Breast epithelium (tissue), 4 donors: ENCODE data around the gene RNF123. TPM values are rescaled to one million over a fixed set of nuclear protein-coding genes. Genes with fewer than 3 reads are reported as not detected.

ENCODE experiments used
- DNase-seq, 2 donors: peaks; one replicate each; pipeline ENCODE4 v3.0.0-alpha.2; 2019; ENCODE audit warnings: low spot score in 2 of 2
- H3K27ac ChIP-seq, 2 donors: fragments of 200-600 bp; sonication (generic) in 1 of 2; one replicate each; pipeline ENCODE4 v1.5.1; 2016 to 2019; ENCODE audit warnings: mild to moderate bottlenecking in 1 of 2
- H3K27me3 ChIP-seq, 2 donors: fragments of 200-600 bp; sonication (generic) in 1 of 2; one replicate each; pipeline versions ENCODE4 v1.5.1 to v1.6.0; 2017 to 2019; ENCODE audit warnings: control low read depth in 1 of 2, mild to moderate bottlenecking in 1 of 2
- H3K36me3 ChIP-seq: fragments of 200-600 bp; one replicate; pipeline ENCODE4 v1.5.1; 2019
- H3K4me1 ChIP-seq, 2 donors: fragments of 200-600 bp; sonication (generic); one replicate each; pipeline ENCODE4 v1.5.1; 2016 to 2019; ENCODE audit warnings: control low read depth in 1 of 2
- H3K4me3 ChIP-seq, 3 donors: fragments of 200-600 bp; sonication (generic); 1 replicate in 2 of 3; 2 replicates in 1 of 3; pipeline ENCODE4 v1.5.1; 2016 to 2019; ENCODE audit warnings: mild to moderate bottlenecking in 3 of 3, moderate library complexity in 2 of 3
- H3K9me3 ChIP-seq, 2 donors: fragments of 200-600 bp; sonication (generic) in 1 of 2; one replicate each; pipeline ENCODE4 v1.5.1; 2016 to 2019; ENCODE audit warnings: control low read depth in 1 of 2
- CTCF ChIP-seq, 3 donors: fragments of 450-650 bp; IDR thresholded peaks; one replicate each; pipeline ENCODE4 v1.5.1; 2016 to 2017; ENCODE audit warnings: antibody characterized with exemption in 3 of 3, mild to moderate bottlenecking in 3 of 3, moderate library complexity in 3 of 3
- POLR2A ChIP-seq: fragments of 450-650 bp; IDR thresholded peaks from one replicate; pipeline ENCODE4 v1.6.1; 2016; ENCODE audit warnings: antibody characterized with exemption, mild to moderate bottlenecking, moderate library complexity
- POLR2AphosphoS5 ChIP-seq, 3 donors: sonication (generic); formaldehyde crosslinking; IDR thresholded peaks; one replicate each; pipeline ENCODE4 v1.6.1; 2017; ENCODE audit warnings: antibody characterized with exemption in 3 of 3
- intact Hi-C: fragments of 100-400 bp; cut with DNase I; formaldehyde crosslinking; loops from one replicate; pipeline ENCODE4 v1.15.1; 2023; ENCODE audit warnings: low total_unique reads
- total RNA-seq, 3 donors: library from RNA; depleted of rRNA; stranded (reverse); fragments of >200 nt; gene quantifications; one replicate each; pipeline ENCODE4 v1.1.0, GENCODE V29; 2016

The RNF123 gene
- total RNA-seq, 3 donors from 2014 or later: 22.1 to 29.8 (median 26.2) TPM

GRCh38 chr3:49650177-49650576 lies 39.2 kb upstream of the RNF123 start:
- no peak for DNase-seq
- H3K4me3 ChIP-seq: no peak overlapping the region
- no peaks in the 10 kb centered on the region for H3K36me3 ChIP-seq
- no peak for TF ChIP-seq CTCF (IDR thresholded peaks at IDR 0.05)
- no peak for TF ChIP-seq POLR2A
- no peak for TF ChIP-seq POLR2AphosphoS5 (IDR thresholded peaks at IDR 0.05)
- H3K27ac ChIP-seq: no peak overlapping the region
- no peaks in the 10 kb centered on the region for H3K4me1 ChIP-seq
- no peaks in the 10 kb centered on the region for H3K27me3 ChIP-seq
- no peaks in the 10 kb centered on the region for H3K9me3 ChIP-seq
- intact Hi-C loops: no loop called here

GRCh38 chr3:49650637-49651036 lies 38.7 kb upstream of the RNF123 start:
- TF ChIP-seq CTCF (IDR thresholded peaks at IDR 0.05) (no peak), POLR2AphosphoS5 (IDR thresholded peaks at IDR 0.05) (no peak), POLR2A (no peak)
- DNase-seq: no peak
- no peak overlapping the region for H3K4me3 ChIP-seq
- no peaks in the 10 kb centered on the region for H3K27me3 ChIP-seq
- no peaks in the 10 kb centered on the region for H3K36me3 ChIP-seq
- intact Hi-C loops: no loop called here
- H3K4me1 ChIP-seq: no peaks in the 10 kb centered on the region
- H3K9me3 ChIP-seq: no peaks in the 10 kb centered on the region
- H3K27ac ChIP-seq: no peak overlapping the region

- intact Hi-C loops: no loop called here
- TF ChIP-seq POLR2AphosphoS5 (IDR thresholded peaks at IDR 0.05) (no peak), CTCF (IDR thresholded peaks at IDR 0.05) (no peak), POLR2A (no peak)
- H3K9me3 ChIP-seq: no peaks in the 10 kb centered on the region
- H3K27ac ChIP-seq: no peak overlapping the region
- no peaks in the 10 kb centered on the region for H3K27me3 ChIP-seq
- no peaks in the 10 kb centered on the region for H3K4me1 ChIP-seq
- DNase-seq: no peak
- no peak overlapping the region for H3K4me3 ChIP-seq
- no peaks in the 10 kb centered on the region for H3K36me3 ChIP-seq
These were observed 37.0 kb upstream of the RNF123 start for GRCh38 chr3:49652218-49652902.

DNA sequence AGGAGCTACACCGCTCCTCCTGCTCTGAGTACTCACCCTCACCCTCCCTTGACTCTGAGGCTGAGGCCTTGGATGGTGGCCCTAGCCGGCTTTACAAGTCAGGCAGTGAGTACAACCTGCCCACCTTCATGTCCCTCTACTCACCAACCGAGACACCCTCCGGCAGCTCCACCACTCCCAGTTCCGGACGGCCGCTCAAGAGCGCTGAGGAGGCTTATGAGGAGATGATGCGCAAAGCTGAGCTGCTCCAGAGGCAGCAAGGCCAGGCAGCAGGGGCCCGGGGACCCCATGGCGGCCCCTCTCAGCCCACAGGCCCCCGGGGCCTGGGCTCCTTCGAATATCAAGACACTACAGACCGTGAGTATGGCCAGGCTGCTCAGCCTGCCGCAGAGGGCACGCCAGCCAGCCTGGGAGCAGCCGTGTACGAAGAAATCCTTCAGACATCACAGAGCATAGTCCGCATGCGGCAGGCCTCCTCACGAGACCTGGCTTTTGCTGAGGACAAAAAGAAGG lies 36.4 kb upstream of the RNF123 start:
- no peak overlapping the region for H3K4me3 ChIP-seq
- no peak overlapping the region for H3K27ac ChIP-seq
- DNase-seq: no peak
- intact Hi-C loops: no loop called here
- H3K4me1 ChIP-seq: no peaks in the 10 kb centered on the region
- no peaks in the 10 kb centered on the region for H3K27me3 ChIP-seq
- TF ChIP-seq CTCF (IDR thresholded peaks at IDR 0.05) (no peak), POLR2AphosphoS5 (IDR thresholded peaks at IDR 0.05) (no peak), POLR2A (no peak)
- no peaks in the 10 kb centered on the region for H3K36me3 ChIP-seq
- no peaks in the 10 kb centered on the region for H3K9me3 ChIP-seq

- TF ChIP-seq CTCF (IDR thresholded peaks at IDR 0.05): no peak
- TF ChIP-seq POLR2A: no peak
- TF ChIP-seq POLR2AphosphoS5 (IDR thresholded peaks at IDR 0.05): no peak
- no peaks in the 10 kb centered on the region for H3K4me1 ChIP-seq
These were observed 35.7 kb upstream of the RNF123 start for GRCh38 chr3:49653621-49654020.

More at GRCh38 chr3:49653621-49654020, 35.7 kb upstream of the RNF123 start:
- no peaks in the 10 kb centered on the region for H3K9me3 ChIP-seq
- H3K27ac ChIP-seq: no peak overlapping the region
- no peak for DNase-seq
- intact Hi-C loops: no loop called here
- no peaks in the 10 kb centered on the region for H3K27me3 ChIP-seq
- H3K36me3 ChIP-seq: no peaks in the 10 kb centered on the region
- no peak overlapping the region for H3K4me3 ChIP-seq
